Vagina (tissue), 2 donors: ENCODE data around the gene DBR1. TPM values are rescaled to one million over a fixed set of nuclear protein-coding genes. Genes with fewer than 3 reads are reported as not detected.

Source experiments
- DNase-seq, 2 donors: peaks; one replicate each; pipeline ENCODE4 v3.0.0-alpha.2; 2017; ENCODE audit errors: extremely low spot score in 2 of 2
- H3K27ac ChIP-seq: fragments of 200-600 bp; sonication (generic); one replicate; pipeline ENCODE4 v1.5.1; 2019
- H3K27me3 ChIP-seq: fragments of 200-600 bp; sonication (generic); one replicate; pipeline ENCODE4 v1.5.1; 2019
- H3K36me3 ChIP-seq, 2 donors: fragments of 200-600 bp; sonication (generic); one replicate each; pipeline ENCODE4 v1.5.1; 2017 to 2019
- H3K4me1 ChIP-seq: fragments of 200-600 bp; sonication (generic); one replicate; pipeline ENCODE4 v1.5.1; 2019
- H3K4me3 ChIP-seq, 2 donors: fragments of 200-600 bp; sonication (generic); 1 replicate in 1 of 2; 2 replicates in 1 of 2; pipeline ENCODE4 v1.5.1; 2016 to 2019
- H3K9me3 ChIP-seq: fragments of 200-600 bp; sonication (generic); one replicate; pipeline ENCODE4 v1.5.1; 2019
- POLR2A ChIP-seq, 2 donors: fragments of 450-650 bp; IDR thresholded peaks; one replicate each; pipeline ENCODE4 v1.6.1; 2017; ENCODE audit warnings: antibody characterized with exemption in 2 of 2, mild to moderate bottlenecking in 2 of 2, moderate library complexity in 2 of 2
- POLR2AphosphoS5 ChIP-seq, 2 donors: sonication (generic); formaldehyde crosslinking; IDR thresholded peaks; one replicate each; pipeline ENCODE4 v1.9.0; 2017; ENCODE audit warnings: antibody characterized with exemption in 2 of 2, mild to moderate bottlenecking in 2 of 2, low read depth in 1 of 2; ENCODE audit not compliant: insufficient read depth in 1 of 2
- intact Hi-C: fragments of 100-400 bp; cut with DNase I; formaldehyde crosslinking; loops from one replicate; pipeline ENCODE4 v1.15.1; 2023
- total RNA-seq: library from RNA; depleted of rRNA; stranded (reverse); fragments of >200 nt; gene quantifications from one replicate; pipeline ENCODE4 v1.2.3, GENCODE V29; 2016
- TF ChIP-seq, protein P1 (sequence below), 3 experiments: fragments of 450-650 bp in 2 of 3; fragments of 200-600 bp in 1 of 3; sonication (generic) in 1 of 3; IDR thresholded peaks; one replicate each; pipeline ENCODE4 v1.5.1; 2017 to 2019; ENCODE audit warnings: antibody characterized with exemption in 3 of 3, mild to moderate bottlenecking in 2 of 3, moderate library complexity in 2 of 3

DBR1 gene
- total RNA-seq, 1 donor from 2014 or later = 8.6 TPM

DNA sequence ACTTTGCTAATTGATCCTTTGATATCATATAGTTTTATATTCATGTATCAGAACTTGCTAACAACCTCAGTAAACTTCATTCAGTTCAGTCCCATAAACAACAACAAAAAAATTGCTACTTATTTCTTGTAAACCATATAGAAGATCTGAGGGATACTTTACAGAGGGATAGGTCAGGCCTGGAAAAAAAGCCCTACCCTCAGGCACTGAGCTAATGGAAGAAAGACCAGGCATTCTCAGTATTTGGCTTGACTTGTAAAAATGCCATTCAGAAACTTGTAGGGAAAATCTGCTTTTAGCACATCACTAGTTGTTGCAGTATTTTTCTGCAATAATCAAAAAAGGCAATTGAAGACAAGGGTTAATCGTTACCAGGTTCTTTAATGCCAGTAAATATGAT is 45.5 kb upstream of the DBR1 start:
- H3K27me3 ChIP-seq = no peaks in the 10 kb centered on the region
- H3K4me1 ChIP-seq = no peaks in the 10 kb centered on the region
- intact Hi-C loops = no loop called here
- no peak overlapping the region for H3K4me3 ChIP-seq
- no peak overlapping the region for H3K27ac ChIP-seq
- TF ChIP-seq POLR2AphosphoS5 (IDR thresholded peaks at IDR 0.05; ENCODE audit: insufficient read depth in 1 of 2, low read depth in 1 of 2) (no peak), POLR2A (IDR thresholded peaks at IDR 0.05) (no peak)
- TF ChIP-seq, protein P1, sequence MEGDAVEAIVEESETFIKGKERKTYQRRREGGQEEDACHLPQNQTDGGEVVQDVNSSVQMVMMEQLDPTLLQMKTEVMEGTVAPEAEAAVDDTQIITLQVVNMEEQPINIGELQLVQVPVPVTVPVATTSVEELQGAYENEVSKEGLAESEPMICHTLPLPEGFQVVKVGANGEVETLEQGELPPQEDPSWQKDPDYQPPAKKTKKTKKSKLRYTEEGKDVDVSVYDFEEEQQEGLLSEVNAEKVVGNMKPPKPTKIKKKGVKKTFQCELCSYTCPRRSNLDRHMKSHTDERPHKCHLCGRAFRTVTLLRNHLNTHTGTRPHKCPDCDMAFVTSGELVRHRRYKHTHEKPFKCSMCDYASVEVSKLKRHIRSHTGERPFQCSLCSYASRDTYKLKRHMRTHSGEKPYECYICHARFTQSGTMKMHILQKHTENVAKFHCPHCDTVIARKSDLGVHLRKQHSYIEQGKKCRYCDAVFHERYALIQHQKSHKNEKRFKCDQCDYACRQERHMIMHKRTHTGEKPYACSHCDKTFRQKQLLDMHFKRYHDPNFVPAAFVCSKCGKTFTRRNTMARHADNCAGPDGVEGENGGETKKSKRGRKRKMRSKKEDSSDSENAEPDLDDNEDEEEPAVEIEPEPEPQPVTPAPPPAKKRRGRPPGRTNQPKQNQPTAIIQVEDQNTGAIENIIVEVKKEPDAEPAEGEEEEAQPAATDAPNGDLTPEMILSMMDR (IDR thresholded peaks at IDR 0.05) = no peak
- DNase-seq = no peak
- peaks cover 8 to 24% of the 10 kb centered on the region in 2 donors for H3K36me3 ChIP-seq
- H3K9me3 ChIP-seq = no peaks in the 10 kb centered on the region

DNA sequence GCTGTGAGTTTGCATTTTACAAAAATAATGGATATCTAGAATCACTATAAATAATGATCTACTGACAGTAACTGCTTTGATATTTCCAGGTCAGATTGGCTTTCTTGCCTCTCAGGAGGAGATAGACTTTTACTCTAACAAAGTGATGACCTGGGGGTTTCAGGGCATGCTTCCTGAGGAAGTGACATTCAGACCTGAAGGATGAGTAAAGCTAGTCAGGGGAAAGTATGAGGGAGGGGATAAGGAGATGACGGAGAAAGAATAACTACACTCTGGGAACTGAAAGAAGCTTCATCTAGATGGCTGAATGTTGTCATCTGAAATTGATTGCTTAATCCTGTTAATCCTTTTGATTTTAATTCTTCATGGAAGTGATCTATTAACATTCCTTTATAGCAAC is 44.5 kb upstream of the DBR1 start:
- Histone ChIP-seq H3K36me3 (peaks cover 3 to 16% of the 10 kb centered on the region in 2 donors), H3K4me1 (no peaks in the 10 kb centered on the region), H3K27me3 (no peaks in the 10 kb centered on the region), H3K4me3 (no peak overlapping the region), H3K27ac (no peak overlapping the region), H3K9me3 (no peaks in the 10 kb centered on the region)
- intact Hi-C loops = no loop called here
- no peak for TF ChIP-seq POLR2A (IDR thresholded peaks at IDR 0.05)
- TF ChIP-seq POLR2AphosphoS5 (IDR thresholded peaks at IDR 0.05; ENCODE audit: insufficient read depth in 1 of 2, low read depth in 1 of 2) = no peak
- TF ChIP-seq, protein P1 (IDR thresholded peaks at IDR 0.05) = no peak
- no peak for DNase-seq

DNA sequence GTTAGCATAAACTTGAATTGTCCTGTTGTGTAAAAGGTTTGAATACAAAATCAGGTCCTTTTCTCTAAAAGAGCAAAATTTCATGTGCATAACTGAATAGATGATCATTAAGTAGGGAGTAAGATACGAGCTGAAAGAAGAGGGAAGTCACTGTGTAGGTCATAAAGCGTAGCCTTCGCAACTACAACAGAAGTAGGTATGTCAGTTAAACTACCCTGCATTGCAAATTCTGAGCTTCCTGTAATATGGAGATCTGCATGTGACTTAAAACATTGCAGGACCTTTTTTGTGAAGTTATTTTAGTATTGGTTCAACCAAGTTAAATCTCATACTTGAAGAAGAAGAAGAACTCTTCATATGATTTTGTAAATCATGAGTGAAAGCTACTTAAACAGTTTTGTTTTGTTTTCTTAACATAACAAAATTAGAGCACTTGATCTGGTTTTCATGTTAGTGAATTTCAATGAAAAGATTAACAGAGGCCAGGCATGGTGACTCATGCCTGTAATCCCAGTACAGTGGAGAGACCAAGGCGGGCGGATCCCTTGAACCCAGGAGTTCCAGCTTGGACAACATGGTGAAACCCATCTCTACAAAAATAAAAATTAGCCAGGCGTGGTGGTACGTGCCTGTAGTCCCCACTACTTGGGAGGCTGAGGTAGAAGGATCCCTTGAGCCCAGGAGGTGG is 38.8 kb upstream of the DBR1 start:
- Histone ChIP-seq H3K36me3 (peaks cover 0 to 5% of the 10 kb centered on the region in 2 donors), H3K27ac (no peak overlapping the region), H3K4me1 (no peaks in the 10 kb centered on the region), H3K9me3 (no peaks in the 10 kb centered on the region), H3K27me3 (no peaks in the 10 kb centered on the region), H3K4me3 (no peak overlapping the region)
- TF ChIP-seq POLR2A (IDR thresholded peaks at IDR 0.05) = no peak
- TF ChIP-seq POLR2AphosphoS5 (IDR thresholded peaks at IDR 0.05; ENCODE audit: insufficient read depth in 1 of 2, low read depth in 1 of 2) = no peak
- TF ChIP-seq, protein P1 (IDR thresholded peaks at IDR 0.05) = no peak
- intact Hi-C loops = no loop called here
- DNase-seq = no peak

DNA sequence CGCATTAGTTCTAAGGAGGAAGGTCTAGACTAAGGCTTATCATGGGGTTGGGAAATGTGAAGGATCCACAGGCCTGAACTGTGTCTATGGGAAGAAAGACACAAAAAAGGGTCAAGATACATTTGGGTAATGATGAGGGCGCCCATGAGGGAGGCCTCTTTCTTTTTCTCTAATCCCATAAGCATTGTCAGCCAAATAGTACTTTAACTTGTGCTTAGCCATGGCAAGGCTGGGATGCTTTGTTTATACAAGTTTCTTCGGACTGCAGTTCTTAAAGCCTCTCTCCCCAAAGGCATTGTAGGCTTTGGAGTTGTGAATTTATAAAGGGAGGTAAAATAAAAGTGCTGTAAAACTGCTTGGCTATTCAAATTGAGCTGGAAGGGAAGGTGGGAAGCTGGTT is 35.8 kb upstream of the DBR1 start:
- Histone ChIP-seq H3K4me1 (no peaks in the 10 kb centered on the region), H3K27ac (no peak overlapping the region), H3K4me3 (no peak overlapping the region), H3K27me3 (no peaks in the 10 kb centered on the region), H3K9me3 (no peaks in the 10 kb centered on the region), H3K36me3 (peaks cover 0 to 5% of the 10 kb centered on the region in 2 donors)
- DNase-seq = no peak
- TF ChIP-seq POLR2AphosphoS5 (IDR thresholded peaks at IDR 0.05; ENCODE audit: insufficient read depth in 1 of 2, low read depth in 1 of 2) (no peak), POLR2A (IDR thresholded peaks at IDR 0.05) (no peak)
- TF ChIP-seq, protein P1 (IDR thresholded peaks at IDR 0.05) = no peak
- intact Hi-C loops = no loop called here

DNA sequence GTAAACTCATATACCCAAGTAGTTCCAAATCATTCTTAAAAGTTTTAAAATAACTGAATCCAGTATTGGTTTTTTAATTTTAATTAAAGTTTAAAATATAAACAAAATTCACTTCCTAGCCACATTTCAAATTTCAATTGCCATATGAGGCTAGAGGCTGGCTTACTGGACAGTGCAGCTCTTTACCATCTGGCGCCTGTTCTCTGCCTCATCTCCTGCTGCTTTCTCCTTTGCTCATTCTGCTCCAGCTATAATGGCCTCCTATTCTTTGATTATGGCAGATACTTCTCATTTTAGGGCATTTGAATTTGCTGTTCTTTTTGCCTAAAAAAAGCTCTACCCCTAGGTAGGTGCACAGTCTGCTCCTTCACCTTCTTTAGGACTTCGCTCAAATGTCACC is 31.5 kb upstream of the DBR1 start:
- no peak overlapping the region for H3K4me3 ChIP-seq
- H3K27ac ChIP-seq = no peak overlapping the region
- H3K36me3 ChIP-seq = no peaks in the 10 kb centered on the region
- DNase-seq = no peak
- H3K9me3 ChIP-seq = no peaks in the 10 kb centered on the region
- intact Hi-C loops = no loop called here
- no peaks in the 10 kb centered on the region for H3K27me3 ChIP-seq
- TF ChIP-seq POLR2AphosphoS5 (IDR thresholded peaks at IDR 0.05; ENCODE audit: insufficient read depth in 1 of 2, low read depth in 1 of 2) = no peak
- no peak for TF ChIP-seq POLR2A (IDR thresholded peaks at IDR 0.05)
- TF ChIP-seq, protein P1 (IDR thresholded peaks at IDR 0.05) = no peak
- peaks cover 6% of the 10 kb centered on the region for H3K4me1 ChIP-seq
